Measurements from ENCODE around the gene GPR68.

GRCh38 chr14:91270619-91271018 lies 26.1 kb upstream of the GPR68 start:
- TF ChIP-seq CTCF (IDR thresholded peaks at IDR 0.05; ENCODE audit: low read depth, low read length, poor library complexity, severe bottlenecking) (no peak), EZH2phosphoT487 (IDR thresholded peaks at IDR 0.05; ENCODE audit: borderline replicate concordance, low read length) (no peak)
